Naive thymus-derived CD4-positive, alpha-beta T cell (primary cell): ENCODE data around the gene DCHS1. TPM values are rescaled to one million over a fixed set of nuclear protein-coding genes. Genes with fewer than 3 reads are reported as not detected.

Experiments
- ATAC-seq: fragments of 150-1000 bp; cut with Tn5 transposase; 2 replicates; pipeline ENCODE4 v1.10.0; 2021; ENCODE audit warnings: mild to moderate bottlenecking, moderate library complexity
- CTCF ChIA-PET: fragments of 350-600 bp; sonication (Branson Sonifier 250); formaldehyde crosslinking; loops from one replicate; lab custom pipeline; 2021; ENCODE audit warnings: antibody characterized with exemption; lab: Charles Lee
- POLR2A ChIA-PET: fragments of 350-600 bp; sonication (Branson Sonifier 250); formaldehyde crosslinking; loops from one replicate; lab custom pipeline; 2021; ENCODE audit warnings: antibody characterized with exemption, inconsistent platforms; lab: Charles Lee
- DNase-seq, 9 donors: peaks; one replicate each; pipeline versions ENCODE4 v3.0.0 to v3.0.0-alpha.2; 2020 to 2022; ENCODE audit warnings: mixed read lengths in 1 of 9
- H3K27ac ChIP-seq: one replicate; pipeline ENCODE4 v1.7.0; 2013; ENCODE audit warnings: mild to moderate bottlenecking, low read depth, low read length, moderate library complexity
- H3K27me3 ChIP-seq, 2 donors: one replicate each; pipeline ENCODE4 v1.7.0; 2013; ENCODE audit warnings: low read length in 2 of 2, mild to moderate bottlenecking in 2 of 2, moderate library complexity in 2 of 2; ENCODE audit not compliant: control insufficient read depth in 2 of 2, insufficient read depth in 2 of 2
- H3K36me3 ChIP-seq, 3 experiments: 1 replicate in 2 of 3; 2 replicates in 1 of 3; pipeline ENCODE4 v1.7.0; 2013; ENCODE audit warnings: low read length in 3 of 3, mild to moderate bottlenecking in 3 of 3, moderate library complexity in 1 of 3; ENCODE audit not compliant: insufficient read depth in 3 of 3, control insufficient read depth in 2 of 3
- H3K4me1 ChIP-seq, 2 donors: one replicate each; pipeline ENCODE4 v1.7.0; 2013; ENCODE audit warnings: low read length in 2 of 2, mild to moderate bottlenecking in 2 of 2, moderate library complexity in 1 of 2; ENCODE audit not compliant: control insufficient read depth in 2 of 2, insufficient read depth in 2 of 2
- H3K4me3 ChIP-seq: 2 replicates; pipeline ENCODE4 v1.7.0; 2013; ENCODE audit warnings: mild to moderate bottlenecking, low read length
- H3K9me3 ChIP-seq, 3 experiments: 1 replicate in 2 of 3; 2 replicates in 1 of 3; pipeline ENCODE4 v1.7.0; 2013; ENCODE audit warnings: low read length in 3 of 3; ENCODE audit not compliant: control insufficient read depth in 2 of 3
- H3K27ac Mint-ChIP-seq, 9 donors: one replicate each; pipeline ENCODE4 v1.8.0; 2020 to 2022; ENCODE audit warnings: mixed read lengths in 9 of 9, mild to moderate bottlenecking in 8 of 9, moderate library complexity in 5 of 9, inconsistent platforms in 2 of 9
- H3K27me3 Mint-ChIP-seq, 5 donors: one replicate each; pipeline ENCODE4 v1.8.0; 2021 to 2022; ENCODE audit warnings: mixed read lengths in 5 of 5, mild to moderate bottlenecking in 1 of 5
- H3K36me3 Mint-ChIP-seq, 5 donors: one replicate each; pipeline ENCODE4 v1.8.0; 2020 to 2022; ENCODE audit warnings: mixed read lengths in 5 of 5, mild to moderate bottlenecking in 3 of 5, inconsistent platforms in 1 of 5
- H3K4me1 Mint-ChIP-seq, 7 donors: one replicate each; pipeline ENCODE4 v1.8.0; 2020 to 2022; ENCODE audit warnings: mixed read lengths in 7 of 7, mild to moderate bottlenecking in 3 of 7, inconsistent platforms in 1 of 7
- H3K4me3 Mint-ChIP-seq, 10 donors: one replicate each; pipeline ENCODE4 v1.8.0; 2020 to 2022; ENCODE audit warnings: mild to moderate bottlenecking in 10 of 10, mixed read lengths in 10 of 10, moderate library complexity in 6 of 10, inconsistent platforms in 2 of 10
- H3K9me3 Mint-ChIP-seq, 11 donors: one replicate each; pipeline ENCODE4 v1.8.0; 2020 to 2022; ENCODE audit warnings: mixed read lengths in 11 of 11, mild to moderate bottlenecking in 4 of 11, inconsistent platforms in 1 of 11, moderate library complexity in 1 of 11
- intact Hi-C, 2 donors: fragments of 100-400 bp; cut with micrococcal nuclease; formaldehyde crosslinking; loops; one replicate each; pipeline ENCODE4 v1.15.1; 2023
- polyA plus RNA-seq, 2 donors: library from polyadenylated mRNA; unstranded; fragments of 300-500 nt; fragmentation: Illumina TruSeq; gene quantifications; one replicate each; pipeline ENCODE4 v1.2.3, GENCODE V29; 2021
- total RNA-seq, 6 experiments: library from RNA in 5 of 6; stranded (reverse) in 5 of 6; gene quantifications; 1 replicate in 5 of 6; 2 replicates in 1 of 6; pipeline ENCODE4 v1.2.3 and lab custom pipeline; 2021 to 2026

The DCHS1 gene
- total and polyA plus RNA-seq, 7 experiments from 2014 or later: 0.48 to 12.5 (median 9.7) TPM

- Histone ChIP-seq H3K27ac (peak within 1 kb of the TSS; percentile 91), H3K4me1 (peaks cover 25% of the 10 kb centered on the region in 2 donors), H3K27me3 (no peaks in the 10 kb centered on the region), H3K4me3 (peak within 1 kb of the TSS; percentile 83), H3K9me3 (no peaks in the 10 kb centered on the region), H3K36me3 (peaks cover 7 to 59% (median 17%) of the 10 kb centered on the region in 3 experiments)
- Mint-ChIP-seq H3K9me3 (no peaks in the 10 kb centered on the region), H3K27me3 (no peaks in the 10 kb centered on the region), H3K4me3 (peak within 1 kb of the TSS in 6 of 10 donors; percentile 84 to 94 (median 92)), H3K4me1 (peaks cover 9 to 46% (median 33%) of the 10 kb centered on the region in 7 donors), H3K27ac (peak within 1 kb of the TSS in 5 of 9 donors; percentile 90 to 98 (median 96)), H3K36me3 (peaks cover 7 to 54% (median 17%) of the 10 kb centered on the region in 5 donors)
- DNase-seq (peak; percentile 89 to 97 (median 95)), ATAC-seq (peak; percentile 94)
- CTCF ChIA-PET: interaction anchor here (0.6 to 3.9 kb wide), 13 partner anchors 8 to 125 kb away, joined by 3 to 19 read pairs (median 4); partner anchors contain the start of gene MRPL17
- POLR2A ChIA-PET: interaction anchor here (0.7 to 10.3 kb wide), 36 partner anchors 9 to 214 kb away, joined by 3 to 170 read pairs (median 6); partner anchors contain the start of genes ARFIP2, ILK, MRPL17 and RRP8
- intact Hi-C loops: loop anchor here (1.0 to 10.0 kb wide), 11 partner anchors 8 to 902 kb away; partner anchors contain the start of genes ARFIP2 (in 2 of the 2), FHIP1B (in 2 of the 2), MRPL17 (in 2 of the 2) and TIMM10B (in 2 of the 2)
Observed at GRCh38 chr11:6612213-6613041, 43.2 kb downstream of the DCHS1 start, which contains the start of gene TAF10. Gene TAF10, minus strand, starts transcription at chr11:6612216. Its CDS starts 27 bp downstream, at chr11:6612189.

GRCh38 chr11:6611963-6612212 lies 43.7 kb downstream of the DCHS1 start:
- Histone ChIP-seq H3K27me3 (no peaks in the 10 kb centered on the region), H3K4me1 (peaks cover 26 to 29% of the 10 kb centered on the region in 2 donors), H3K36me3 (peaks cover 7 to 57% (median 17%) of the 10 kb centered on the region in 3 experiments), H3K4me3 (peak overlapping the region; percentile 68), H3K27ac (peak overlapping the region; percentile 91), H3K9me3 (no peaks in the 10 kb centered on the region)
- intact Hi-C loops: loop anchor here (1.0 to 10.0 kb wide), 11 partner anchors 8 to 903 kb away; partner anchors contain the start of genes ARFIP2 (in 2 of the 2), FHIP1B (in 2 of the 2), MRPL17 (in 2 of the 2) and TIMM10B (in 2 of the 2)
- DNase-seq (no peak), ATAC-seq (no peak)
- H3K4me3 Mint-ChIP-seq: peak overlapping the region in 6 of 10 donors; percentile 84 to 94 (median 92)
- peaks cover 9 to 46% (median 33%) of the 10 kb centered on the region in 7 donors for H3K4me1 Mint-ChIP-seq
- CTCF ChIA-PET: interaction anchor here (0.6 to 3.9 kb wide), 13 partner anchors 8 to 126 kb away, joined by 3 to 19 read pairs (median 4); partner anchors contain the start of gene MRPL17
- POLR2A ChIA-PET: interaction anchor here (0.7 to 10.3 kb wide), 32 partner anchors 8 to 214 kb away, joined by 3 to 170 read pairs (median 6); partner anchors contain the start of genes ARFIP2, ILK, MRPL17 and RRP8
- H3K36me3 Mint-ChIP-seq: peaks cover 7 to 56% (median 17%) of the 10 kb centered on the region in 5 donors
- no peaks in the 10 kb centered on the region for H3K27me3 Mint-ChIP-seq
- H3K27ac Mint-ChIP-seq: peak overlapping the region in 4 of 9 donors; percentile 96 to 98 (median 96)
- H3K9me3 Mint-ChIP-seq: no peaks in the 10 kb centered on the region

GRCh38 chr11:6611092-6611962 lies 44.3 kb downstream of the DCHS1 start:
- Histone ChIP-seq H3K9me3 (no peaks in the 10 kb centered on the region), H3K4me3 (peak overlapping the region; percentile 68), H3K27ac (peak overlapping the region; percentile 91), H3K4me1 (peaks cover 32 to 34% of the 10 kb centered on the region in 2 donors), H3K36me3 (peaks cover 7 to 52% (median 17%) of the 10 kb centered on the region in 3 experiments), H3K27me3 (no peaks in the 10 kb centered on the region)
- Mint-ChIP-seq H3K9me3 (no peaks in the 10 kb centered on the region), H3K4me3 (peak overlapping the region in 6 of 10 donors; percentile 84 to 94 (median 92)), H3K27ac (peak overlapping the region in 5 of 9 donors; percentile 90 to 98 (median 96)), H3K4me1 (peaks cover 9 to 46% (median 36%) of the 10 kb centered on the region in 7 donors), H3K36me3 (peaks cover 7 to 55% (median 17%) of the 10 kb centered on the region in 5 donors), H3K27me3 (no peaks in the 10 kb centered on the region)
- intact Hi-C loops: loop anchor here in 1 of 2 donors (10.0 kb wide), 1 partner anchor 903 kb away; the partner anchor contains the start of gene PPFIBP2
- ChIA-PET CTCF (interaction anchor here (0.6 to 3.9 kb wide), 9 partner anchors 9 to 126 kb away, joined by 3 to 19 read pairs (median 5); partner anchors contain the start of gene MRPL17), POLR2A (interaction anchor here (0.6 to 10.3 kb wide), 33 partner anchors 7 to 213 kb away, joined by 3 to 170 read pairs (median 6); partner anchors contain the start of genes ARFIP2, ILK, MRPL17 and RRP8)
- ATAC-seq: peak; percentile 8
- DNase-seq: peak in 2 of 9 donors; percentile 20 to 50

GRCh38 chr11:6610591-6610990 lies 45.0 kb downstream of the DCHS1 start:
- no peak overlapping the region for H3K4me3 ChIP-seq
- ATAC-seq: no peak
- H3K36me3 ChIP-seq: peaks cover 7 to 44% (median 17%) of the 10 kb centered on the region in 3 experiments
- DNase-seq: peak in 1 of 9 donors; percentile 20
- no peaks in the 10 kb centered on the region for H3K9me3 Mint-ChIP-seq
- peaks cover 2 to 40% (median 33%) of the 10 kb centered on the region in 7 donors for H3K4me1 Mint-ChIP-seq
- H3K4me3 Mint-ChIP-seq: peak overlapping the region in 7 of 10 donors; percentile 10 to 94 (median 92)
- H3K4me1 ChIP-seq: peaks cover 39 to 42% of the 10 kb centered on the region in 2 donors
- POLR2A ChIA-PET: interaction anchor here (0.6 to 10.3 kb wide), 13 partner anchors 7 to 208 kb away, joined by 3 to 170 read pairs (median 4); partner anchors contain the start of genes ILK, MRPL17, RRP8 and TPP1
- no peaks in the 10 kb centered on the region for H3K9me3 ChIP-seq
- peak overlapping the region in 5 of 9 donors; percentile 75 to 98 (median 96) for H3K27ac Mint-ChIP-seq
- CTCF ChIA-PET: interaction anchor here (1.3 to 3.9 kb wide), 2 partner anchors 73 to 77 kb away, joined by 5 to 19 read pairs; partner anchors contain the start of gene MRPL17
- H3K27me3 ChIP-seq: no peaks in the 10 kb centered on the region
- H3K27ac ChIP-seq: peak overlapping the region; percentile 91
- peaks cover 3 to 51% (median 11%) of the 10 kb centered on the region in 5 donors for H3K36me3 Mint-ChIP-seq
- H3K27me3 Mint-ChIP-seq: no peaks in the 10 kb centered on the region
- intact Hi-C loops: loop anchor here in 1 of 2 donors (10.0 kb wide), 1 partner anchor 904 kb away; the partner anchor contains the start of gene PPFIBP2

- Mint-ChIP-seq H3K4me1 (peaks cover 0 to 39% (median 33%) of the 10 kb centered on the region in 7 donors), H3K4me3 (peak overlapping the region in 5 of 10 donors; percentile 10 to 75 (median 33)), H3K27me3 (no peaks in the 10 kb centered on the region), H3K27ac (peak overlapping the region in 6 of 9 donors; percentile 18 to 98 (median 70)), H3K36me3 (peaks cover 0 to 43% (median 8%) of the 10 kb centered on the region in 5 donors), H3K9me3 (no peaks in the 10 kb centered on the region)
- H3K4me3 ChIP-seq: no peak overlapping the region
- peak overlapping the region; percentile 91 for H3K27ac ChIP-seq
- intact Hi-C loops: loop anchor here (10.0 kb wide), 2 partner anchors 905 to 925 kb away; partner anchors contain the start of genes PPFIBP2 (in 1 of the 2), TRIM22 (in 1 of the 2) and TRIM5 (in 1 of the 2)
- peaks cover 48 to 51% of the 10 kb centered on the region in 2 donors for H3K4me1 ChIP-seq
- ChIA-PET CTCF (interaction anchor here (0.6 to 1.4 kb wide), 2 partner anchors 8 to 74 kb away, joined by 3 to 4 read pairs; partner anchors contain the start of gene MRPL17), POLR2A (interaction anchor here (9.0 to 10.3 kb wide), 2 partner anchors 9 to 72 kb away, joined by 70 to 170 read pairs; partner anchors contain the start of genes MRPL17 and TPP1)
- no peaks in the 10 kb centered on the region for H3K27me3 ChIP-seq
- H3K9me3 ChIP-seq: no peaks in the 10 kb centered on the region
- peak in 1 of 9 donors; percentile 17 for DNase-seq
- peaks cover 7 to 34% (median 17%) of the 10 kb centered on the region in 3 experiments for H3K36me3 ChIP-seq
- no peak for ATAC-seq
Observed at GRCh38 chr11:6609502-6610015, 46.0 kb downstream of the DCHS1 start.
